ENCODE results near the gene TRIO.
"Not testable (repeated sequence)": the region's sequence is repeated elsewhere in the genome, so short reads cannot be mapped to it uniquely, and the experiment has no call there.

The TRIO gene

GRCh38 chr5:14189680-14190079 lies 46.5 kb downstream of the TRIO start:
- DNase-seq: no peak

- DNase-seq: no peak
Measured at GRCh38 chr5:14190194-14191164, 47.3 kb downstream of the TRIO start.

GRCh38 chr5:14191325-14191724 lies 48.2 kb downstream of the TRIO start:
- no peak for DNase-seq

GRCh38 chr5:14193496-14193895 lies 50.4 kb downstream of the TRIO start:
- no peak for DNase-seq

- DNase-seq: no peak
Measured at GRCh38 chr5:14195588-14195987, 52.4 kb downstream of the TRIO start.

- no peak for DNase-seq
Measured at GRCh38 chr5:14197056-14197455, 53.9 kb downstream of the TRIO start.

GRCh38 chr5:14199902-14200301 lies 56.8 kb downstream of the TRIO start:
- no peak for DNase-seq

- no peak for DNase-seq
Measured at GRCh38 chr5:14200312-14200990, 57.3 kb downstream of the TRIO start.

- no peak for DNase-seq
Measured at GRCh38 chr5:14201325-14202045, 58.3 kb downstream of the TRIO start.

GRCh38 chr5:14202462-14202861 lies 59.3 kb downstream of the TRIO start:
- no peak for DNase-seq

GRCh38 chr5:14204011-14204670 lies 61.0 kb downstream of the TRIO start:
- no peak for DNase-seq

- DNase-seq: no peak
Measured at GRCh38 chr5:14204785-14205321, 61.7 kb downstream of the TRIO start.

- DNase-seq: no peak
Measured at GRCh38 chr5:14206028-14206725, 63.0 kb downstream of the TRIO start.

GRCh38 chr5:14207428-14207827 lies 64.3 kb downstream of the TRIO start:
- not testable (repeated sequence) for DNase-seq

- no peak for DNase-seq
Measured at GRCh38 chr5:14208071-14209021, 65.2 kb downstream of the TRIO start.

GRCh38 chr5:14209222-14209822 lies 66.2 kb downstream of the TRIO start:
- no peak for DNase-seq

- no peak for DNase-seq
Measured at GRCh38 chr5:14209836-14210235, 66.7 kb downstream of the TRIO start.

- no peak for DNase-seq
Measured at GRCh38 chr5:14210729-14211128, 67.6 kb downstream of the TRIO start.

- no peak for DNase-seq
Measured at GRCh38 chr5:14211818-14212803, 69.0 kb downstream of the TRIO start.

Data from activated CD8-positive, alpha-beta memory T cell treated with anti-CD3 and anti-CD28 coated beads for 24 hours (primary cell).